Small intestine (tissue), 7 donors: ENCODE measurements around the gene PDE8A. TPM values are rescaled to one million over a fixed set of nuclear protein-coding genes. Genes with fewer than 3 reads are reported as not detected.

Experiments used
- DNase-seq, 2 donors: peaks; one replicate each; pipeline versions ENCODE4 v3.0.0 to v3.0.0-alpha.2; 2013
- FAIRE-seq: peaks from 2 replicates; lab custom pipeline; 2012; peaks lifted over from hg19 to GRCh38; lab: Jason Lieb, UNC
- H3K27ac ChIP-seq, 3 donors: one replicate each; pipeline ENCODE4 v1.5.1; 2013; ENCODE audit warnings: low read length in 2 of 3, mild to moderate bottlenecking in 2 of 3, control low read depth in 1 of 3, inconsistent platforms in 1 of 3, low read depth in 1 of 3, moderate library complexity in 1 of 3
- H3K27me3 ChIP-seq, 3 donors: one replicate each; pipeline ENCODE4 v1.6.1; 2013; ENCODE audit warnings: low read length in 3 of 3, inconsistent platforms in 1 of 3; ENCODE audit not compliant: control insufficient read depth in 3 of 3, insufficient read depth in 3 of 3
- H3K36me3 ChIP-seq, 3 donors: one replicate each; pipeline ENCODE4 v1.6.1; 2013; ENCODE audit warnings: low read length in 3 of 3, inconsistent platforms in 1 of 3, low read depth in 1 of 3, mild to moderate bottlenecking in 1 of 3, moderate library complexity in 1 of 3; ENCODE audit not compliant: control insufficient read depth in 3 of 3, insufficient read depth in 2 of 3
- H3K4me1 ChIP-seq, 3 donors: one replicate each; pipeline ENCODE4 v1.6.1; 2013; ENCODE audit warnings: low read length in 2 of 3, inconsistent platforms in 1 of 3, low read depth in 1 of 3, mild to moderate bottlenecking in 1 of 3, moderate library complexity in 1 of 3; ENCODE audit not compliant: control insufficient read depth in 3 of 3, insufficient read depth in 2 of 3
- H3K4me3 ChIP-seq, 3 donors: one replicate each; pipeline ENCODE4 v1.5.1; 2013; ENCODE audit warnings: low read length in 3 of 3, control low read depth in 1 of 3, inconsistent platforms in 1 of 3, low read depth in 1 of 3, mild to moderate bottlenecking in 1 of 3, moderate library complexity in 1 of 3
- H3K9me3 ChIP-seq, 2 donors: one replicate each; pipeline ENCODE4 v1.6.1; 2013; ENCODE audit warnings: low read depth in 1 of 2, low read length in 1 of 2; ENCODE audit not compliant: control insufficient read depth in 2 of 2, insufficient read depth in 1 of 2
- WGBS, 3 donors: extraction: QIAGEN DNeasy Blood & Tissue Kit; methylation state at CpG; one replicate each; pipeline ENCODE4 v1.1.7; 2013; 5-methylcytosine and 5-hydroxymethylcytosine counted together
- polyA plus RNA-seq, 4 donors: library from polyadenylated mRNA; stranded (reverse) in 3 of 4; unstranded in 1 of 4; fragments of 200-250 nt in 3 of 4; fragments of 120-200 nt in 1 of 4; gene quantifications; one replicate each; pipeline versions ENCODE4 v1.2.1 to v1.2.3, GENCODE V29; 2013
- donor health status: healthy with polysubstance abuse.
- donor health status: control.
- donor health status: control.
- donor health status: Bipolar disorder and iron deficiency.
- donor health status: healthy.

The PDE8A gene
- polyA plus RNA-seq, 4 donors = 18.4 to 62.0 (median 26.8) TPM

- H3K9me3 ChIP-seq = peaks cover 0 to 5% of the 10 kb centered on the region in 2 donors
- H3K27ac ChIP-seq = no peak overlapping the region
- FAIRE-seq (no peak), DNase-seq (no peak)
- no peaks in the 10 kb centered on the region for H3K4me1 ChIP-seq
- H3K4me3 ChIP-seq = no peak overlapping the region
- 79 to 86% (median 83%) methylated on average over 11 of the region's 11 CpGs for WGBS, 3 donors
- no peaks in the 10 kb centered on the region for H3K27me3 ChIP-seq
- peaks cover 0 to 38% (median 5%) of the 10 kb centered on the region in 3 donors for H3K36me3 ChIP-seq
Measured at GRCh38 chr15:84944861-84945260, 36.8 kb upstream of the PDE8A start.

DNA sequence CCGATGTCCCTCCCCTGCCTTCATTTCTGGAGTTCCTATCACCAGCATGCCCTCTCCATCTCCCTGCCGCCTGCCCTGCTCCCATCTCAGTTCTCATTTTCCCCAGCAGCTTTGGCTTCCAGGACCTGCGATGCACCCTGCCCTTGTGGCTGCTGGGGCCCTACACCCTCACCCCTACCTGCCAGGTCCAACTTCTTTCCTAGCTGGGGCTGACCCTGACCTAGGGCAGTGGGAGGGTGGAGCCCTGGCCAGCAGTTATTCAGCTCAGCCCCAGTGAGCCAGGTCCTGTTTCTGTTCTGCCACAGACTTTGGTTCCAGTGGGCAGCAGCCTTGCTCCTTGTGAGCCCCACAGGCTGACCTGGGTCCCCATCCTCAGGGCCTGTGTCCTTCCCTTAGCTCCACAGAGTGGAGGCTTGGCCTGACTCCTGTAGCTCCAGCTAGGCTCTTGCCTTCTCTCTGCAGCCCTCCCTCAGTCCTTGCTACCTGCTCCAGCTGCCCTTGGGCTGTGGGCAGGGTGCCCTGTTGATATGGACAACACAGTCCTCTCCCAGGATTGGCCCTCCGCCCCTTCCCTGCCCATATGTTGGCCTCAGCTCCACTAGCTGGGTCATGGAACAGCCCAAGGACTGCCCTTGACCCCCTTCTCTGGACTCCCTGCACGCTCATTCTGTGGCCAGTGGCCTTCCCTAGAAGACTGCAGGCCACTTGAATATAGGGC lies 34.7 kb upstream of the PDE8A start:
- DNase-seq (no peak), FAIRE-seq (no peak)
- Histone ChIP-seq H3K4me1 (no peaks in the 10 kb centered on the region), H3K27me3 (no peaks in the 10 kb centered on the region), H3K36me3 (peaks cover 0 to 39% (median 5%) of the 10 kb centered on the region in 3 donors), H3K9me3 (no peaks in the 10 kb centered on the region), H3K27ac (no peak overlapping the region), H3K4me3 (no peak overlapping the region)
- WGBS, 3 donors = 86 to 91% (median 88%) methylated on average over 5 of the region's 5 CpGs

DNA sequence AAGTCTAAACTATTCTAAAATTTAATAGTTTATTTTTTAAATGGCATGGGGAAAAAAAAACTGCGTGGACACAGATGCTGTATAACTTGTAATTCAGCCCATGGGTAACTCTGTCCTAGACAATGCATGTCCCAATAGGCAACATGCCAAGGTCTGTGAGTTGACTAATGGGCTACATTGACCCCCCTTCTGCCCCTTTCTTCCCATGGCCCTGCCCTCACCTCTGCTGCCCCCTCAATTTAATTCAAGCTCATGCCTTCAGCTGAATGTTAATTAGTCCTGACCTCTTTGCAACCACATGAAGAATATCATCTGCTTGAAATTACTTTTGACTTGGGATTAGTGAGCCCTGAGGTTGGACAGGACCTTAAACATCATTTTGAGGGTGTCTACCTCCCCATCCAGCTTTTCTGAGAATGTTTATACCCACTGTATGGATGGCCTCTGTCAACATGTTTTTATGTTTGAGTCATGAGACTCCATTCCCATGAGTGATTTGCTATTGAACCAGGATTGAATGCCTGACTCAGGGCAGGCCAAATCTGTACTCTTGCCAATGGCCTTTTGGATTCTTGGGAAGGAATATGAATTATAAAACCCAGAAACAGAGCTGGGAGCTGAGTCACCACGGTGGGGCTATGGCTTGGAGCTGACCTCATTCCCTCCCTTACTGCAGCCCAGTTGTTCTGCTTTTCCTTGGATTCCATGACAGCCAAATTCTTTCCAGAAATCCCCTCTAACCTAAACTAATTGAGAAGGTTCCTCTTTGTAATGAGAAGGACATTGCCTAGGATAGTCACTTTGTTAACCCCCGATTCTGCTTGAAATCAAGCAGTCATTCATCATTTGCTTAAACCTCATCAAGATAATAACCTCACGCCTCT lies 33.5 kb upstream of the PDE8A start:
- Histone ChIP-seq H3K4me3 (no peak overlapping the region), H3K4me1 (no peaks in the 10 kb centered on the region), H3K36me3 (peaks cover 0 to 34% (median 5%) of the 10 kb centered on the region in 3 donors), H3K27ac (no peak overlapping the region), H3K27me3 (no peaks in the 10 kb centered on the region), H3K9me3 (no peaks in the 10 kb centered on the region)
- 72 to 78% (median 73%) methylated on average over 4 of the region's 4 CpGs for WGBS, 3 donors
- no peak for DNase-seq
- no peak for FAIRE-seq

- FAIRE-seq (no peak), DNase-seq (no peak)
- 86 to 94% (median 87%) methylated on average over 2 of the region's 2 CpGs for WGBS, 3 donors
- Histone ChIP-seq H3K4me1 (no peaks in the 10 kb centered on the region), H3K27ac (no peak overlapping the region), H3K4me3 (no peak overlapping the region), H3K27me3 (no peaks in the 10 kb centered on the region), H3K36me3 (peaks cover 0 to 26% (median 5%) of the 10 kb centered on the region in 3 donors), H3K9me3 (no peaks in the 10 kb centered on the region)
Measured at GRCh38 chr15:84949043-84949442, 32.6 kb upstream of the PDE8A start.

GRCh38 chr15:84949845-84950569 lies 31.6 kb upstream of the PDE8A start:
- Histone ChIP-seq H3K9me3 (no peaks in the 10 kb centered on the region), H3K27me3 (no peaks in the 10 kb centered on the region), H3K36me3 (peaks cover 0 to 17% (median 5%) of the 10 kb centered on the region in 3 donors), H3K4me3 (no peak overlapping the region), H3K4me1 (no peaks in the 10 kb centered on the region), H3K27ac (no peak overlapping the region)
- FAIRE-seq (no peak), DNase-seq (no peak)
- WGBS, 3 donors = 64 to 69% (median 68%) methylated on average over 7 of the region's 7 CpGs

DNA sequence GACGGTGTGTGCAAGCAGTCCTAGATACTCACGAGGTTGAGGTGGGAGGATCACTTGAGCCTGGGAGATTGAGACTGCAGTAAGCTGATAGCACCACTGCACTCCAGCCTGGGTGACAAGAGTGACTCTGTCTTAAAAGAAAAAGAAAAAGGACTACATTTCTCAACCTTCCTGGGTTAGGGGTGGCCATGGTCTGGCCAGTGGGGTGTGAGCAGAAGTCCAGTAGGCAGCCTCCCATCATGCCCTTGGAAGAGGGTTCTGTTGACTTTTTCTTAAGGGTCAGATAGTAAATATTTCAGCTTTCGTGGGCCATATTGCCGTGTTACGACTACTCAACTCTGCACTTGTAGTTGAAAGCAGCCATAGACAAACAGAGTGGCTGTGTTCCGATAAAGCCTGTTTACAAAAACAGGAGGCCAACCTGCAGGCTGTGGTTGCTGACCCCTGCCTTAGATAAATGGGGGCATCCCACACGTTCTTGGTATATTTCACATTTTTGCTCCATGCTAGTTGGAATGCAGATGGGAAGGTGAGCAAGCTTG lies 31.0 kb upstream of the PDE8A start:
- no peak for FAIRE-seq
- H3K4me3 ChIP-seq = no peak overlapping the region
- peaks cover 0 to 11% (median 5%) of the 10 kb centered on the region in 3 donors for H3K36me3 ChIP-seq
- no peaks in the 10 kb centered on the region for H3K27me3 ChIP-seq
- H3K4me1 ChIP-seq = peaks cover 0 to 3% (median 0%) of the 10 kb centered on the region in 3 donors
- WGBS, 3 donors = 80 to 85% (median 84%) methylated on average over 7 of the region's 7 CpGs
- no peak overlapping the region for H3K27ac ChIP-seq
- H3K9me3 ChIP-seq = no peaks in the 10 kb centered on the region
- DNase-seq = no peak

DNA sequence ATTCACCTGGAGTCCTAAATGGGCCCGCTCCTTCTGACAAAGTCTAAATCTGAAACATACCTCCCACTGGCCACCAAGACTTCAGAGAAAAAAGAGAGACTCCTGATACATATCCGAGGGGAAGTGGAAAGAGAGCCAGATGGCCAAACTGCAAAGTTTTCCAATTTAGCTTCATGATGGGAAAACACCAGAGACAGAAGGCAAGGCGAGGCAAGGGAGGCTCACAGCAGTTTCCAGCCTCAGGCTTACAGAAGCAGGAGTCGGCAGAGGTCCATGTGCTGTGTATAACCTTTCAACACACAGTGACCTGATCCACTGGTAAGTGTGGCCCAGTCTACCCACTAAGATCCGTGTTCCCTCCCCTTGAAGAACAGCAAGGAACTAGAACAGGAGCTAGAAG lies 29.9 kb upstream of the PDE8A start:
- Histone ChIP-seq H3K27me3 (no peaks in the 10 kb centered on the region), H3K27ac (no peak overlapping the region), H3K9me3 (no peaks in the 10 kb centered on the region), H3K36me3 (peaks cover 0 to 9% (median 5%) of the 10 kb centered on the region in 3 donors), H3K4me1 (peaks cover 0 to 4% (median 0%) of the 10 kb centered on the region in 3 donors), H3K4me3 (no peak overlapping the region)
- WGBS, 3 donors = 81 to 93% (median 88%) methylated on average over 5 of the region's 5 CpGs
- FAIRE-seq (no peak), DNase-seq (no peak)

DNA sequence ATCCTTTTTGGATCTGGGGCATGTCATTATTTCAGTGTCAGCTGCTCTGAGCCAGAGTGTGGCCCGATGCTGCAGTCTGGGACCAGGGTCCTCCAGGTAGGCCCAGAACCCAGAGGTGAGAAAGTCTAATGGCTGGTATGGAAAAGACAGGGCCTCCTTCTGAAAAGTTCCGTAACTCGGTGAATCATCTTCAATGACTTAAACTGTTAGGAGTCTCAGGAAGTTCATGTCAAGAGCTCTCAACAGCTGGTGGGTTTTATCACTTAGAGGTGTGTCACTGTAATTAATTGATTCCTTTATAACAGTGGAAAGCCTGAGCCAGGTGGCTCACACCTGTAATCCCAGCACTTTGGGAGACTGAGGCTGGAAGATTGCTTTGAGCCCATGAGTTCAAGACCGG lies 28.5 kb upstream of the PDE8A start:
- peaks cover 0 to 3% (median 0%) of the 10 kb centered on the region in 3 donors for H3K36me3 ChIP-seq
- H3K9me3 ChIP-seq = no peaks in the 10 kb centered on the region
- H3K4me1 ChIP-seq = peaks cover 0 to 4% (median 0%) of the 10 kb centered on the region in 3 donors
- H3K4me3 ChIP-seq = no peak overlapping the region
- DNase-seq (no peak), FAIRE-seq (no peak)
- H3K27ac ChIP-seq = no peak overlapping the region
- WGBS, 3 donors = 52 to 80% (median 71%) methylated on average over 4 of the region's 4 CpGs
- no peaks in the 10 kb centered on the region for H3K27me3 ChIP-seq
